ENCODE results near the gene STRN.
"Not testable (repeated sequence)": the region's sequence is repeated elsewhere in the genome, so short reads cannot be mapped to it uniquely, and the experiment has no call there.

DNA sequence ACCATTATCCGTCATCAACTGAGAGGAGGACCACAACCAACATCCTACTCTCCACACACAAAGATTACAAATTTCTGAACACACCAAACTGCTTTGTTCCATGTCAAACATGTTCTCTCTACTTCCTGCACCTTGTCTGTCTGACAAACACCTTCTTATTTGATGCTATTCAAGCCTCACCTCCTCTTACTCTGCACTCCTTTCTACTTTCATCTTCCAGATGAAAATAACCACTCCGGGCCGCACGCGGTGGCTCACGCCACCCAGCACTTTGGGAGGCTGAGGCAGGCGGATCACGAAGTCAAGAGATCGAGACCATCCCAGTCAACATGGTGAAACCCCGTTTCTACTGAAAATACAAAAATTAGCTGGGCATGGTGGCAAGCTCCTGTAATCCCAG, 43.7 kb downstream of the STRN start:
- not testable (repeated sequence) for TF ChIP-seq BDP1 (IDR thresholded peaks at IDR 0.05; ENCODE audit: insufficient read depth, insufficient read length); SREBF1 (IDR thresholded peaks at IDR 0.05; ENCODE audit: borderline replicate concordance, low read depth, low read length); CBX3 (IDR thresholded peaks at IDR 0.05; ENCODE audit: borderline replicate concordance in 1 of 2, low read length in 2 of 2); AFF4 (CRISPR knock-in tag; IDR thresholded peaks at IDR 0.05); ZBTB33 (CRISPR knock-in tag; IDR thresholded peaks at IDR 0.05); YY1 (IDR thresholded peaks at IDR 0.05; ENCODE audit: borderline replicate concordance in 1 of 3, control insufficient read depth in 1 of 3, extremely low read depth in 1 of 3, insufficient read depth in 3 of 3, insufficient read length in 1 of 3, insufficient replicate concordance in 2 of 3, low read depth in 1 of 3, low read length in 2 of 3); JUN (IDR thresholded peaks at IDR 0.05; ENCODE audit: borderline replicate concordance, low read depth, low read length); JUN (CRISPR knock-in tag; IDR thresholded peaks at IDR 0.05; ENCODE audit: borderline replicate concordance); ZNF133 (CRISPR knock-in tag; IDR thresholded peaks at IDR 0.05); POU5F1 (IDR thresholded peaks at IDR 0.05; ENCODE audit: borderline replicate concordance, low read depth, low read length, partially characterized antibody)
- TF ChIP-seq, protein P1, sequence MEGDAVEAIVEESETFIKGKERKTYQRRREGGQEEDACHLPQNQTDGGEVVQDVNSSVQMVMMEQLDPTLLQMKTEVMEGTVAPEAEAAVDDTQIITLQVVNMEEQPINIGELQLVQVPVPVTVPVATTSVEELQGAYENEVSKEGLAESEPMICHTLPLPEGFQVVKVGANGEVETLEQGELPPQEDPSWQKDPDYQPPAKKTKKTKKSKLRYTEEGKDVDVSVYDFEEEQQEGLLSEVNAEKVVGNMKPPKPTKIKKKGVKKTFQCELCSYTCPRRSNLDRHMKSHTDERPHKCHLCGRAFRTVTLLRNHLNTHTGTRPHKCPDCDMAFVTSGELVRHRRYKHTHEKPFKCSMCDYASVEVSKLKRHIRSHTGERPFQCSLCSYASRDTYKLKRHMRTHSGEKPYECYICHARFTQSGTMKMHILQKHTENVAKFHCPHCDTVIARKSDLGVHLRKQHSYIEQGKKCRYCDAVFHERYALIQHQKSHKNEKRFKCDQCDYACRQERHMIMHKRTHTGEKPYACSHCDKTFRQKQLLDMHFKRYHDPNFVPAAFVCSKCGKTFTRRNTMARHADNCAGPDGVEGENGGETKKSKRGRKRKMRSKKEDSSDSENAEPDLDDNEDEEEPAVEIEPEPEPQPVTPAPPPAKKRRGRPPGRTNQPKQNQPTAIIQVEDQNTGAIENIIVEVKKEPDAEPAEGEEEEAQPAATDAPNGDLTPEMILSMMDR (IDR thresholded peaks at IDR 0.05 in 2 of 3, conservative IDR thresholded peaks at IDR 0.05 in 1 of 3; ENCODE audit: insufficient read depth in 2 of 3, low read depth in 1 of 3, low read length in 3 of 3) = not testable (repeated sequence)
- TF ChIP-seq, protein P2, sequence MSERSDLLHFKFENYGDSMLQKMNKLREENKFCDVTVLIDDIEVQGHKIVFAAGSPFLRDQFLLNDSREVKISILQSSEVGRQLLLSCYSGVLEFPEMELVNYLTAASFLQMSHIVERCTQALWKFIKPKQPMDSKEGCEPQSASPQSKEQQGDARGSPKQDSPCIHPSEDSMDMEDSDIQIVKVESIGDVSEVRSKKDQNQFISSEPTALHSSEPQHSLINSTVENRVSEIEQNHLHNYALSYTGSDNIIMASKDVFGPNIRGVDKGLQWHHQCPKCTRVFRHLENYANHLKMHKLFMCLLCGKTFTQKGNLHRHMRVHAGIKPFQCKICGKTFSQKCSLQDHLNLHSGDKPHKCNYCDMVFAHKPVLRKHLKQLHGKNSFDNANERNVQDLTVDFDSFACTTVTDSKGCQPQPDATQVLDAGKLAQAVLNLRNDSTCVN (CRISPR knock-in tag; IDR thresholded peaks at IDR 0.05) = not testable (repeated sequence)

All from K562 (cell line).